Measurements from ENCODE around the gene ANKRD35. TPM values are rescaled to one million over a fixed set of nuclear protein-coding genes. Genes with fewer than 3 reads are reported as not detected.

The ANKRD35 gene
- total and polyA plus RNA-seq, 10 of the 15 experiments (the other 5 are each of a cell fraction or from before 2014, with no cell fraction given), result 0.01 to 0.08 TPM; not detected in 8

DNA sequence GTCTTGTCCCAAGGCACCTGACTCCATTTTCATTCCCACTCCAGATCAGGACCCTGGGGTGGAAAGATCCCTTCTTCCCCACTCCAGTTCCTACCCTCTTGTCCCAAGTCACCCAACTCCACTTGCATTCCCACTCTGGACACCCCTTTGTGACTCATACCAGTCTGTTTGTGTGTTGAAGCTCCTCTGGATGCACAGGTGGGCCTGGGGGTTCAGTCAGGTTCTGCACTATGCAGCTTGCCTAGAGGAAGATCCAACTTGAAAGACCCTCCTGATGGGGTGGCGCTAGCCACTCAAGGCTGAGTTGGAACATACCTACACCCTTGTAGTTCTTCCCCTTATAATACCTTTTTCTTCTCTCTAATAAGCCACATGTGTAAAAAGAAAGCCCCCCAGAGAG is 9.8 kb upstream of the ANKRD35 start:
- 100% methylated on average over 1 of the region's 1 CpG for WGBS (ENCODE audit: insufficient coverage, insufficient replicate concordance, low lambda C conversion rate, missing lambda C conversion rate)
- no peak for ATAC-seq
- RAD21 ChIA-PET (ENCODE audit: unreplicated experiment), result interaction anchor here (0.9 to 1.5 kb wide), 3 partner anchors 50 to 117 kb away, joined by 3 to 4 read pairs (median 3); partner anchors contain the start of gene NUDT17
- POLR2A ChIA-PET, result no interaction called here
- SMC1A ChIA-PET (ENCODE audit: uncharacterized antibody, unreplicated experiment), result interaction anchor here (0.9 to 1.4 kb wide), 5 partner anchors 13 to 60 kb away, joined by 3 to 4 read pairs (median 3); partner anchors contain the start of gene PIAS3
- no peak for FAIRE-seq
- H2AFZ ChIP-seq (ENCODE audit: control insufficient read depth, low read depth, low read length), result no peak overlapping the region
- DNase-seq (ENCODE audit: low read depth, low spot score), result no peak
- H3K79me2 ChIP-seq (ENCODE audit: control insufficient read depth, insufficient read depth, low read length), result no peaks in the 10 kb centered on the region
- no peak overlapping the region for H3K4me3 ChIP-seq
- no peak overlapping the region for H3K27ac ChIP-seq (ENCODE audit: control insufficient read depth, insufficient read depth)
- H4K20me1 ChIP-seq (ENCODE audit: control insufficient read depth, insufficient read depth), result no peaks in the 10 kb centered on the region
- intact Hi-C loops (cut with micrococcal nuclease; ENCODE audit: unreplicated experiment) (no loop called here), in situ Hi-C loops (cut with MboI) (loop anchor here (5.0 kb wide), 1 partner anchor 117 kb away; no protein-coding TSS in a partner anchor)
- no peaks in the 10 kb centered on the region for H3K27me3 ChIP-seq (replicated peaks in 1 of 2; ENCODE audit: control insufficient read depth in 2 of 2, insufficient read depth in 2 of 2, low read length in 1 of 2)
- TF ChIP-seq NFYB (IDR thresholded peaks at IDR 0.05; ENCODE audit: insufficient read depth, low read depth, low read length), result no peak
- no peaks in the 10 kb centered on the region for H3K4me1 ChIP-seq (ENCODE audit: control insufficient read depth, insufficient read depth, low read length)
- no TSS peak for BruUV-seq (replicated peaks)
- no peaks in the 10 kb centered on the region for H3K9me3 ChIP-seq (replicated peaks; ENCODE audit: control insufficient read depth, insufficient read depth, low read length)
- H3K9ac ChIP-seq (ENCODE audit: control insufficient read depth, insufficient read depth, low read length), result no peak overlapping the region
- no peaks in the 10 kb centered on the region for H3K36me3 ChIP-seq (ENCODE audit: control insufficient read depth in 2 of 2, insufficient read depth in 2 of 2, low read length in 1 of 2)
- CTCF ChIA-PET, result interaction anchor here (0.7 to 2.0 kb wide), 9 partner anchors 11 to 117 kb away, joined by 3 to 9 read pairs (median 3); partner anchors contain the start of genes ITGA10 and PIAS3
- H3K4me2 ChIP-seq (ENCODE audit: control insufficient read depth, insufficient read depth), result no peak overlapping the region

- Histone ChIP-seq H3K27ac (ENCODE audit: control insufficient read depth, insufficient read depth) (no peak overlapping the region), H3K4me1 (ENCODE audit: control insufficient read depth, insufficient read depth, low read length) (no peaks in the 10 kb centered on the region), H3K9ac (ENCODE audit: control insufficient read depth, insufficient read depth, low read length) (no peak overlapping the region), H4K20me1 (ENCODE audit: control insufficient read depth, insufficient read depth) (no peaks in the 10 kb centered on the region), H3K4me2 (ENCODE audit: control insufficient read depth, insufficient read depth) (no peak overlapping the region), H2AFZ (ENCODE audit: control insufficient read depth, low read depth, low read length) (no peak overlapping the region), H3K79me2 (ENCODE audit: control insufficient read depth, insufficient read depth, low read length) (no peaks in the 10 kb centered on the region), H3K9me3 (replicated peaks; ENCODE audit: control insufficient read depth, insufficient read depth, low read length) (no peaks in the 10 kb centered on the region), H3K36me3 (ENCODE audit: control insufficient read depth in 2 of 2, insufficient read depth in 2 of 2, low read length in 1 of 2) (no peaks in the 10 kb centered on the region), H3K27me3 (replicated peaks in 1 of 2; ENCODE audit: control insufficient read depth in 2 of 2, insufficient read depth in 2 of 2, low read length in 1 of 2) (no peaks in the 10 kb centered on the region), H3K4me3 (no peak overlapping the region)
- WGBS (ENCODE audit: insufficient coverage, insufficient replicate concordance, low lambda C conversion rate, missing lambda C conversion rate), result 51% methylated on average over 7 of the region's 7 CpGs
- in situ Hi-C loops (cut with MboI), result no loop called here
- FAIRE-seq (no peak), DNase-seq (ENCODE audit: low read depth, low spot score) (no peak), ATAC-seq (no peak)
- ChIA-PET POLR2A (no interaction called here), CTCF (interaction anchor here (0.6 to 5.9 kb wide), 19 partner anchors 9 to 139 kb away, joined by 3 to 66 read pairs (median 8); partner anchors contain the start of genes ANKRD34A, HJV, ITGA10 and LIX1L), SMC1A (ENCODE audit: uncharacterized antibody, unreplicated experiment) (interaction anchor here (0.9 to 2.5 kb wide), 11 partner anchors 34 to 138 kb away, joined by 3 to 12 read pairs (median 4); partner anchors contain the start of genes ANKRD34A, PIAS3 and POLR3GL), RAD21 (ENCODE audit: unreplicated experiment) (interaction anchor here (0.7 to 2.8 kb wide), 4 partner anchors 18 to 119 kb away, joined by 3 to 10 read pairs (median 6); partner anchors contain the start of genes LIX1L and NUDT17)
- BruUV-seq (replicated peaks), result no TSS peak
- intact Hi-C loops (cut with micrococcal nuclease; ENCODE audit: unreplicated experiment), result loop anchor here (2.0 kb wide), 1 partner anchor 17 kb away; the partner anchor contains the start of gene ITGA10
- TF ChIP-seq MYB (IDR thresholded peaks at IDR 0.05; ENCODE audit: borderline replicate concordance, low read depth, low read length) (no peak), SPI1 (IDR thresholded peaks at IDR 0.05; ENCODE audit: borderline replicate concordance, insufficient read depth, low read depth, low read length) (no peak), PML (IDR thresholded peaks at IDR 0.05; ENCODE audit: low read length) (no peak), CREB1 (IDR thresholded peaks at IDR 0.05; ENCODE audit: low read depth) (no peak), MYC (IDR thresholded peaks at IDR 0.05; ENCODE audit: insufficient read depth, insufficient read length, insufficient replicate concordance, low read length, severe bottlenecking) (no peak), MEF2A (IDR thresholded peaks at IDR 0.05; ENCODE audit: insufficient read depth, low read depth, low read length) (no peak), SIX5 (IDR thresholded peaks at IDR 0.05; ENCODE audit: low read depth, low read length, severe bottlenecking) (no peak), ESRRA (IDR thresholded peaks at IDR 0.05; ENCODE audit: low read length) (no peak), RUNX3 (IDR thresholded peaks at IDR 0.05; ENCODE audit: low read length) (no peak), NKRF (conservative IDR thresholded peaks at IDR 0.05) (no peak)
- TF ChIP-seq, protein P1, sequence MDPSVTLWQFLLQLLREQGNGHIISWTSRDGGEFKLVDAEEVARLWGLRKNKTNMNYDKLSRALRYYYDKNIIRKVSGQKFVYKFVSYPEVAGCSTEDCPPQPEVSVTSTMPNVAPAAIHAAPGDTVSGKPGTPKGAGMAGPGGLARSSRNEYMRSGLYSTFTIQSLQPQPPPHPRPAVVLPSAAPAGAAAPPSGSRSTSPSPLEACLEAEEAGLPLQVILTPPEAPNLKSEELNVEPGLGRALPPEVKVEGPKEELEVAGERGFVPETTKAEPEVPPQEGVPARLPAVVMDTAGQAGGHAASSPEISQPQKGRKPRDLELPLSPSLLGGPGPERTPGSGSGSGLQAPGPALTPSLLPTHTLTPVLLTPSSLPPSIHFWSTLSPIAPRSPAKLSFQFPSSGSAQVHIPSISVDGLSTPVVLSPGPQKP (IDR thresholded peaks at IDR 0.05; ENCODE audit: low read depth, low read length), result no peak
Observed at GRCh38 chr1:145893306-145894055, 7.8 kb upstream of the ANKRD35 start.

Measured in GM12878 (cell line).